HG03439 (cell line): ENCODE results near the gene PIANP.

Experiments used
- ATAC-seq: cut with Tn5 transposase; IDR thresholded peaks from one replicate; pipeline ENCODE4 v1.9.1; 2021; ENCODE audit warnings: mild to moderate bottlenecking, moderate library complexity; ENCODE audit not compliant: unreplicated experiment

PIANP gene

GRCh38 chr12:6672143-6672542 lies 28.5 kb downstream of the PIANP start:
- no peak for ATAC-seq

- ATAC-seq = no peak
Observed at GRCh38 chr12:6667559-6668210, 32.9 kb downstream of the PIANP start.

GRCh38 chr12:6666211-6666610 lies 34.4 kb downstream of the PIANP start:
- no peak for ATAC-seq

GRCh38 chr12:6664902-6665301 lies 35.7 kb downstream of the PIANP start:
- ATAC-seq = no peak

GRCh38 chr12:6662906-6663742 lies 37.5 kb downstream of the PIANP start, which contains the start of gene ING4:
TSS of gene ING4 (minus strand) at chr12:6663119. CDS start at chr12:6663101, 18 bp downstream.
- peak; percentile 95 for ATAC-seq

DNA sequence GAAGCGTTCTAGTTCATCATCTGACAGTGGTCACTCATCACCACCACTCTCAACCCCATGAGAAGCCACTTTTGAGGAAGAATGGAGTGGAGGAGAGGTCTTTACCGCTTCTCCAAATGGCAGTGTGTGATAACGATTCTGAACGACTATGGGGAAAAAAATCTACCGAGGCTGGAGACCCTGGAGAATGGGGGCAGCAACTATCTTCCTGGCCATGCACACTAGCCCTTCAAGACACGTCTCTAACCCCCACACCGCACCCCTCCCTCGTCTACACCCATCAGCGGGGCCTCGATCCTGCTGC lies 38.1 kb downstream of the PIANP start:
- ATAC-seq = no peak

DNA sequence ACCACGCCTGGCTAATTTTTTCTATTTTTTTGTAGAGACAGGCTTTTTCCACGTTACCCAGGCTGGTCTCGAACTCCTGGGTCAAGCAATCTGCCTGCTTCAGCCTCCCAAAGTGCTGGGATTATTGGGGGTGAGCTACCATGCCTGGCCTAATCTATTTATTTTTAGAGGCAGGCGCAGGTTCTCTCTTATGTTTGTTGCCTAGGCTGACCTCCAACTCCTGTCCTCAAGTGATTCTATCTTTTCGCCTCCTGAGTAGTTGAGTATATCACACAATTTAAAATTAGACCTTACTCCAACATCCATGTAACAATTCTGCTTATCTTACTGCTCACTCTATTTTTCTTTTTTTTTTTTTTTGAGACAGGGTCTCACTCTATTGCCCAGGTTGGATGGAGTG lies 46.6 kb downstream of the PIANP start:
- no peak for ATAC-seq

DNA sequence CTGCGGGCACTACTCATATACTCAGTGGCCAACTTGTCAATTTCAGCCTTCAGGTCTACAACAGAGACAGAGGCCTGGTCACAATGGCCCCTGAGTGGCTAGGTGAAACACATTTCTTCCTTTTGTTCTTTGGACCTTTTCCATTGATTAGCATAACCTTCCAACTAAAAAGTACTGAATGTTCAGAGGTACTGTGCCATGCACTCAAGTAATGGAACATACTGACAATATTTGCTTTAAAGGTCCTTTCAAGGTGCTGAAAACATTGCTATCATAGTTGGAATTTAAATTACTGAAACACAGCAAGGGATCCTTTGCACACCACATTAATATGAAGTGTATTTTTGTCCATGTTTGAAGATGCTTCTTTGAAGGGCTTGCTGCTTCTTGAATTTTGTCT lies 47.3 kb downstream of the PIANP start:
- ATAC-seq = no peak

DNA sequence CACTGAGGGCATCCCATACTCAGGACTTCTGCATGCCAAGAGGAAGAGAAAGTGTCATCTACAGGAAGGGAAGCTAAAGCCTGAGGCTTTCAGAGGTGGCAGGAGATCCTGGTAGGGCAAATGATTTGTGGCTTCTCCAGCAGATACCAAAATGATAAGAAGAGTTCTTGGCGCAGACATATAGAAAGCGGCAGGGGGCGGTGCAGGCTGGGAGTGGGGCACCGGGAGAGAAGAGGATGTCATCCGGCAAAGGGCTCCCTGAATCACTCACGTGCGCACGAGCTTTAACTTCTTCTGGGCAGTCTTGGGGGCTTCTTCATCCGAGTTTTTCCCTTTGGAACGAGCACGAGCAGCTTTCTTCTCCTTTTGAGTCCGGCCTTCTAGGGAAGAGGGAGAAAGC lies 48.2 kb downstream of the PIANP start:
- no peak for ATAC-seq

DNA sequence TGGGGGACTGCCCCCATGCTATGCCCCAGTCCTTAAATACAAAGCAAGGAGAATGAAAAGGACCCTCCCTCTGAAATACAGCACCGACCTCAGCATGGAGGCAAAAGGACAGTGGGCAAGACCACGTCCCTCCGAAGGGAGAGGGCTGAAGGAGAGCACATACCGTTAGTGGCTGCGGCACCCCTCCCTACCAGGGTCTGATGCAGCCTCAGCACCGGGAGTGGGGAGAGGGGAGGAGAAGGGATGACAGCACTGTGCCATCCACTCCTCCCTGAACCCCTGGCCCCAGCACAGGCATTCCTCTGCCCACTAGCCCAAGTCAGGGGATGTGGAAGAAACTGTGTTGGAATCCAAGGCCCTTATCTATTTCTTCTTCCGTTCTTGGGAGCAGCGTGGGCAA lies 49.8 kb downstream of the PIANP start:
- no peak for ATAC-seq

DNA sequence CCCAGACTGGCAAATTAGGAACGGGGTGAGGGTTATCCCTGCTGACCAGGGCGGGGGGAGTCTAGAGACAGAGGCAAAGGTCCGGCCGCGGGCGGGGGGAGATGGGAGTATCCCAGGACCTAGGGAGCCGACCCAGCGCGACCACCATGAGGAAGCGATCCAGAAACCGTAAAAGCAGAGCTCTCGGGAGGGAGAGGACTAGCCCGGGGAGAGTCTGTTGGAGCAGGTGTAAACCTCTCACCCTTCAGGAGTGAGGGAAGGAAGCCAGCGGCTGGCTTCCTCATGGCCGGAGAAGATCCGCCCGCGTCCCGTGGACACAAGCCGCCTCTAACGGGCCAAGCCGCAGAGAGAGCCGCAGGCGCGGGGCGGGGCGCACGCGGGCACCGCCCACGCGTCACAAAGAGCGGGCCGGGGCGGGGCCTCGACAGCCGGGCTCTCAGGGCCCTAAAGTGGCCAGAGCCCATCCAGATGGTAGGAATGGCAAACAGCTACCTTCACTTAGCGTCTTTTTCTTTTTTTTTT lies 53.5 kb downstream of the PIANP start, which contains the start of gene ACRBP:
Gene ACRBP, minus strand, starts transcription at position 350 of the 522 bp plus-strand sequence. Its CDS starts 66 bp downstream, at position 284.
- ATAC-seq = no peak

- ATAC-seq = no peak
Observed at GRCh38 chr12:6646276-6647082, 54.1 kb downstream of the PIANP start.

DNA sequence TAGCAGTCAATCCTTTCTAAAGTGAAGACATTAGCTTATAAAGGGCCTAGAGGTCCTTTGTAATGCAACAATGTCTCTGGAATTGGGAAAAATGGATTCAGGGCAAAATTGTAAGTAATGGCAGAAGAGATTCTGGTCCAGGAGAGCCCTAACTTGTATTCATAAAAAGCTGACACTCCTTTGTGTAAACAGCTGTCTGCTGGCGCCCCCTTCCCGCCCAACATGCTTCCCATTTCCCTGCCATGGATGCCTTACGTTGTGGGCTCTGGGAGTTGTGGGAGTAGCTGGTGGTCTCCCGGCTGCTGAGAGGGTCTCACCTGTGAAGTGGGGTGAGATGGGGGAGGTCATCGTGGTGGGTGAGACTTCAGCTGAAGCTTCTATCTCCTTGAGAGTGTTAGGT lies 55.7 kb downstream of the PIANP start:
- ATAC-seq = no peak

DNA sequence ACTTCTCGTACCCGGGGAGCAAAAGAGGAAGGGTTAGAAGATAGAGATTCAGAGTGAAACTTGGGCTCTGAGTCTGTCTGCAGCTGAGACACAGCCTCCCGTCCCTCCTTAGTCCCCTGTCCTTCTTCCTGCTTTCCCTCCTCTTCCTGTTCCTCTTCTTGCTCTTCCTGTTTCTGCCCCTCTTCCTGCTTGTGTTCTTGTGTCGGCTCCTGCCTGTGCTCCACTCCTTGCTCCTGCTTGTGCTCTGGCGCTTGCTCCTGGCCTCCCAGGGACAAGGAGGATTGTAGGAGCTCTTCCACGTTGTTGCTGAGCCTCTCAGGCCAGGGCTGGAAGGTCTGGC lies 56.4 kb downstream of the PIANP start:
- ATAC-seq = no peak
